Kidney epithelial cell (primary cell): ENCODE data around the gene MINK1. TPM values are rescaled to one million over a fixed set of nuclear protein-coding genes. Genes with fewer than 3 reads are reported as not detected.

ENCODE experiments used
- DNase-seq: peaks from one replicate; pipeline ENCODE4 v3.0.0-alpha.2; 2010; ENCODE audit warnings: low read depth
- H3K27me3 ChIP-seq: 2 replicates; pipeline ENCODE4 v1.6.0; 2011; ENCODE audit warnings: low read length; ENCODE audit not compliant: control insufficient read depth, insufficient read depth
- H3K36me3 ChIP-seq: 2 replicates; pipeline ENCODE4 v1.5.1; 2011; ENCODE audit warnings: low read length; ENCODE audit not compliant: control insufficient read depth, insufficient read depth
- H3K4me3 ChIP-seq: 2 replicates; pipeline ENCODE4 v1.5.1; 2011; ENCODE audit warnings: low read depth, mild to moderate bottlenecking, control low read depth, low read length
- CTCF ChIP-seq: IDR thresholded peaks from 2 replicates; pipeline ENCODE4 v1.5.1; 2011; ENCODE audit warnings: mild to moderate bottlenecking, moderate library complexity, low read length, control low read depth, inconsistent platforms; ENCODE audit not compliant: insufficient read depth, poor library complexity, severe bottlenecking
- total RNA-seq: library from RNA; depleted of rRNA; stranded (reverse); fragments of >200 nt; gene quantifications from 2 replicates; pipeline ENCODE4 v1.2.3, GENCODE V29; 2015

Gene MINK1
- total RNA-seq, 1 donor from 2014 or later, result 36.1 TPM

GRCh38 chr17:4858068-4858881 is 25.1 kb downstream of the MINK1 start:
- Histone ChIP-seq H3K36me3 (no peaks in the 10 kb centered on the region), H3K4me3 (no peak overlapping the region)

GRCh38 chr17:4858882-4859260 is 25.7 kb downstream of the MINK1 start:
- no peak overlapping the region for H3K4me3 ChIP-seq
- no peak for TF ChIP-seq CTCF
- H3K27me3 ChIP-seq, result no peaks in the 10 kb centered on the region
- no peak for DNase-seq
- no peaks in the 10 kb centered on the region for H3K36me3 ChIP-seq

More at GRCh38 chr17:4858068-4858881, 25.1 kb downstream of the MINK1 start:
- no peak for TF ChIP-seq CTCF
- DNase-seq, result no peak
- no peaks in the 10 kb centered on the region for H3K27me3 ChIP-seq

GRCh38 chr17:4859816-4860625 is 26.9 kb downstream of the MINK1 start:
- no peak overlapping the region for H3K4me3 ChIP-seq
- DNase-seq, result no peak
- H3K36me3 ChIP-seq, result no peaks in the 10 kb centered on the region
- no peaks in the 10 kb centered on the region for H3K27me3 ChIP-seq
- TF ChIP-seq CTCF, result no peak

- H3K4me3 ChIP-seq, result no peak overlapping the region
- H3K27me3 ChIP-seq, result no peaks in the 10 kb centered on the region
- DNase-seq, result no peak
- no peak for TF ChIP-seq CTCF
- H3K36me3 ChIP-seq, result no peaks in the 10 kb centered on the region
Measured at GRCh38 chr17:4860651-4861050, 27.5 kb downstream of the MINK1 start.

- H3K4me3 ChIP-seq, result no peak overlapping the region
- no peak for DNase-seq
- H3K27me3 ChIP-seq, result no peaks in the 10 kb centered on the region
- no peaks in the 10 kb centered on the region for H3K36me3 ChIP-seq
- TF ChIP-seq CTCF, result no peak
Measured at GRCh38 chr17:4861052-4861451, 27.9 kb downstream of the MINK1 start.

GRCh38 chr17:4862720-4863119 is 29.6 kb downstream of the MINK1 start:
- H3K4me3 ChIP-seq, result no peak overlapping the region
- no peaks in the 10 kb centered on the region for H3K36me3 ChIP-seq
- no peaks in the 10 kb centered on the region for H3K27me3 ChIP-seq
- no peak for TF ChIP-seq CTCF
- no peak for DNase-seq
